Natural killer cell (primary cell): Measurements from ENCODE around the gene NSUN6. TPM values are rescaled to one million over a fixed set of nuclear protein-coding genes. Genes with fewer than 3 reads are reported as not detected.

Source experiments
- ATAC-seq, 3 donors: fragments of 150-1000 bp in 2 of 3; fragments of 200-7000 bp in 1 of 3; cut with Tn5 transposase; 1 replicate in 1 of 3; 2 replicates in 2 of 3; pipeline ENCODE4 v1.10.0; 2021; ENCODE audit warnings: mild to moderate bottlenecking in 2 of 3, moderate library complexity in 2 of 3
- DNase-seq, 2 donors: peaks; one replicate each; pipeline versions ENCODE4 v3.0.0 to v3.0.0-alpha.2; 2013 to 2021; ENCODE audit warnings: mixed read lengths in 1 of 2
- H3K27ac ChIP-seq: one replicate; pipeline ENCODE4 v1.5.1; 2013; ENCODE audit warnings: mild to moderate bottlenecking, low read length
- H3K27me3 ChIP-seq: one replicate; pipeline ENCODE4 v1.6.1; 2013; ENCODE audit warnings: low read length; ENCODE audit not compliant: control insufficient read depth, insufficient read depth
- H3K36me3 ChIP-seq: one replicate; pipeline ENCODE4 v1.6.1; 2013; ENCODE audit warnings: low read length; ENCODE audit not compliant: control insufficient read depth, insufficient read depth
- H3K4me1 ChIP-seq: one replicate; pipeline ENCODE4 v1.6.1; 2013; ENCODE audit warnings: low read length; ENCODE audit not compliant: control insufficient read depth, insufficient read depth
- H3K4me3 ChIP-seq: one replicate; pipeline ENCODE4 v1.5.1; 2013; ENCODE audit warnings: low read length
- H3K9me3 ChIP-seq: one replicate; pipeline ENCODE4 v1.6.1; 2013; ENCODE audit warnings: low read length; ENCODE audit not compliant: control insufficient read depth, insufficient read depth
- H3K27ac Mint-ChIP-seq, 2 donors: one replicate each; pipeline ENCODE4 v1.8.0; 2022; ENCODE audit warnings: mild to moderate bottlenecking in 2 of 2, mixed read lengths in 2 of 2, moderate library complexity in 1 of 2
- H3K27me3 Mint-ChIP-seq, 2 donors: one replicate each; pipeline ENCODE4 v1.8.0; 2022; ENCODE audit warnings: low read depth in 2 of 2, mixed read lengths in 2 of 2
- H3K36me3 Mint-ChIP-seq: one replicate; pipeline ENCODE4 v1.8.0; 2022; ENCODE audit warnings: mixed read lengths
- H3K4me1 Mint-ChIP-seq, 2 donors: one replicate each; pipeline ENCODE4 v1.8.0; 2022; ENCODE audit warnings: mixed read lengths in 2 of 2
- H3K4me3 Mint-ChIP-seq: one replicate; pipeline ENCODE4 v1.8.0; 2022; ENCODE audit warnings: mild to moderate bottlenecking, moderate library complexity, mixed read lengths
- H3K9me3 Mint-ChIP-seq, 2 donors: one replicate each; pipeline ENCODE4 v1.8.0; 2022; ENCODE audit warnings: mixed read lengths in 2 of 2
- CTCF ChIP-seq: fragments of 200-600 bp; IDR thresholded peaks from one replicate; pipeline ENCODE4 v1.8.0; 2022; ENCODE audit warnings: antibody characterized with exemption
- WGBS: methylation state at CpG from one replicate; pipeline ENCODE4 v1.1.7; 2013; ENCODE audit warnings: missing lambda C conversion rate; ENCODE audit not compliant: insufficient coverage; 5-methylcytosine and 5-hydroxymethylcytosine counted together
- intact Hi-C: fragments of 100-400 bp; cut with micrococcal nuclease; formaldehyde crosslinking; loops from one replicate; pipeline ENCODE4 v1.14.2; 2022
- total RNA-seq, 4 donors: library from RNA; stranded (reverse); fragments of 120-200 nt in 1 of 4; gene quantifications; one replicate each; pipeline versions ENCODE4 v1.2.3 to v1.2.4, GENCODE V29; 2013 to 2022

NSUN6 gene, protein sequence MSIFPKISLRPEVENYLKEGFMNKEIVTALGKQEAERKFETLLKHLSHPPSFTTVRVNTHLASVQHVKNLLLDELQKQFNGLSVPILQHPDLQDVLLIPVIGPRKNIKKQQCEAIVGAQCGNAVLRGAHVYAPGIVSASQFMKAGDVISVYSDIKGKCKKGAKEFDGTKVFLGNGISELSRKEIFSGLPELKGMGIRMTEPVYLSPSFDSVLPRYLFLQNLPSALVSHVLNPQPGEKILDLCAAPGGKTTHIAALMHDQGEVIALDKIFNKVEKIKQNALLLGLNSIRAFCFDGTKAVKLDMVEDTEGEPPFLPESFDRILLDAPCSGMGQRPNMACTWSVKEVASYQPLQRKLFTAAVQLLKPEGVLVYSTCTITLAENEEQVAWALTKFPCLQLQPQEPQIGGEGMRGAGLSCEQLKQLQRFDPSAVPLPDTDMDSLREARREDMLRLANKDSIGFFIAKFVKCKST
- total RNA-seq = 10 to 100 TPM; 25.7 to 36.9 (median 26.4) TPM
- 42.8 TPM for total RNA-seq (2013)

DNA sequence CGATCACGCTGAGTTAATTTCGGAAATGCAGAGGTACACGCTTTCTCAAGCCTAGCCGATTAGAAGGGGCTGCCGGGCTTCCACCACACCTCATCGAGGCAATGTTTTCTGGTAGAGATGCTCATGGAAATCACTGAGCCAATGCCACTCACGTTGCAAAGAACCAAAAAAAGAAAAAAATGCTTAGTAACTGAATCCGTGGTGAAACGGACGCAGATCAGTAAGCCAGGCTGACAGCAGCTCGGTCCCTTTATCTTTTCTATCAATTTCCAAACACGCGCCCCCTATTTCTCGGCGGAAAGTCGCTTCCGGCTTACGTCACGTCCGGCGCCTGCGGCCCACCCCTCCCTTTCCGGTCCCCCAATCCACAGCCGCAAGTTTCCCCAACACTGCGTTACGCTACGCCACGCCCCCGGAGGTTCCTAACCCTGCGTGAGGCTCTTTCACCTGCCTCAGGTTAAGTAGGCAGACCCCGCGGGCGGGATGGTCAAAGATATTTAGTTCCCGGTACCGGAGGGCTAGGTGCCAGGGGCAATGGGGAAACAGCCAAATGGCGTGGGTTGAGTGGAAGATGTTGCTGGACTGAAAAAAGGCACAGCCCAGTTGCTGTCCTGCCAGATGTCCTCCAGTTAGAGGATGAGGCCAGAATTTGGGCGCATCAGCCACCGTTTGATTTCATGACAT, at the start of gene NSUN6:
TSS of gene NSUN6 (minus strand) at position 264 of the 684 bp plus-strand sequence. CDS start 384 bp downstream, outside the sequence.
- intact Hi-C loops = loop anchor here (1.0 to 10.0 kb wide), 2 partner anchors 8 to 1627 kb away; partner anchors contain the start of gene ARL5B
- under 1% methylated on average over 39 of the region's 39 CpGs for WGBS

DNA sequence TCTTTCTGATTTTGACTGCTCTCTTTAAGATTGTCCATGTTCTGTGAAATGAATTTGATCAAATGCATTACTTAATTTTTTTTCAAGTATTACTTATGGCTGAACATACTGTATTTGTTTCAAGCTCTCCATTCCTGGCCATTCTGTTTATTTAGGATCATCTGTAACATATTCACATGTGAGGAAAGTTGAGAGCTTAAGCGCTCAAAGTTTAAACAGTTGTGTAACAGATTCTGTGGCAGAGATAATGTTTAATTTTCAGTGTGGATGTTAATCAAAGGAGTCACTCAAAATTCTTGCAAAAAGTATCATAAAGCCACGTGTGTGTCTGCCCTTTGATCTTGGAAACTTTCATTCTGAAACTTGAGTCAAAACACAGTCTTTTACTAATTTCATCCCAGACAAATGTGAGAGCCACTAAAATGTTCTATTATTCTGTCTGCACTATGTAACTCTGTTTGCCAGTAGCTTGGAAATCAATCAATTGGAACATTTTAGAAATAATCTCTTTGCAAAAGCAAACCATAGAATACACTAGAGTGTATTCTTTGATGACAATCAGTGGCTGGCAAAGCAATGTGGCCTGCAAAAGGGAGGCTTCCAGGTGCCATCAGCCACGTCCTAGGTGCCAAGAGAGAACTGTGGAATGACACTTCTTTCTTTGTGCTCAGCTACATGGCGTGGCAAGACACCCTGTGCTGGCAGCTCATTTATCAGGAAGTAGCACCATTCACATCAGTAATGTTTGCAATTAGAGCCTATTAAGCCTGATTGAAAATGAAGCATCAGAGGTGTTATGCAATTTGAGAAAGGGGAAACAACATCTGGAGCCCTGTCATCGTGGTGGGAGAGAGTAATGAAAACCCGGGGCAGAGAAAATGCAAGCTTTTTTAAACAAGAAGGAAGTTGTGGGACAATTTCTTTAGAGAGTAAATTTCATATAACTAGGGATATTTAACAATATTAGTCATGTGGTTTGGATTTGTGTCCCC, 48.8 kb upstream of the NSUN6 start:
- Histone ChIP-seq H3K4me1 (no peaks in the 10 kb centered on the region), H3K9me3 (peaks cover 3% of the 10 kb centered on the region), H3K27me3 (no peaks in the 10 kb centered on the region), H3K36me3 (no peaks in the 10 kb centered on the region), H3K27ac (no peak overlapping the region), H3K4me3 (no peak overlapping the region)
- Mint-ChIP-seq H3K27ac (no peak overlapping the region), H3K9me3 (no peaks in the 10 kb centered on the region), H3K27me3 (peaks cover 0 to 8% of the 10 kb centered on the region in 2 donors), H3K4me1 (no peaks in the 10 kb centered on the region), H3K4me3 (no peak overlapping the region), H3K36me3 (no peaks in the 10 kb centered on the region)
- intact Hi-C loops = no loop called here
- TF ChIP-seq CTCF = no peak
- DNase-seq (no peak), ATAC-seq (no peak)
- 34% methylated on average over 6 of the region's 6 CpGs for WGBS

More for the DNA sequence above, at the start of gene NSUN6:
- Mint-ChIP-seq H3K27me3 (no peaks in the 10 kb centered on the region), H3K4me1 (peaks cover 31 to 40% of the 10 kb centered on the region in 2 donors), H3K9me3 (no peaks in the 10 kb centered on the region), H3K27ac (peak within 1 kb of the TSS; percentile 91 to 98), H3K4me3 (peak within 1 kb of the TSS; percentile 92), H3K36me3 (no peaks in the 10 kb centered on the region)
- Histone ChIP-seq H3K9me3 (no peaks in the 10 kb centered on the region), H3K27me3 (no peaks in the 10 kb centered on the region), H3K27ac (peak within 1 kb of the TSS; percentile 99), H3K36me3 (peaks cover 10% of the 10 kb centered on the region), H3K4me3 (peak within 1 kb of the TSS; percentile 97), H3K4me1 (peaks cover 7% of the 10 kb centered on the region)
- no peak for TF ChIP-seq CTCF
- peak; percentile 90 to 98 for DNase-seq
- peak; percentile 93 to 97 (median 94) for ATAC-seq

GRCh38 chr10:18690541-18690940, 39.2 kb upstream of the NSUN6 start:
- peaks cover 0 to 3% of the 10 kb centered on the region in 2 donors for H3K27me3 Mint-ChIP-seq
- no peak for DNase-seq
- WGBS = 95% methylated on average over 6 of the region's 6 CpGs
- no peak overlapping the region for H3K27ac Mint-ChIP-seq
- Histone ChIP-seq H3K27ac (no peak overlapping the region), H3K4me3 (no peak overlapping the region), H3K9me3 (no peaks in the 10 kb centered on the region), H3K27me3 (no peaks in the 10 kb centered on the region), H3K4me1 (no peaks in the 10 kb centered on the region), H3K36me3 (no peaks in the 10 kb centered on the region)
- peaks cover 0 to under 1% of the 10 kb centered on the region in 2 donors for H3K4me1 Mint-ChIP-seq
- H3K36me3 Mint-ChIP-seq = no peaks in the 10 kb centered on the region
- intact Hi-C loops = no loop called here
- no peak for TF ChIP-seq CTCF
- H3K4me3 Mint-ChIP-seq = no peak overlapping the region
- no peaks in the 10 kb centered on the region for H3K9me3 Mint-ChIP-seq
- no peak for ATAC-seq
